Measurements from ENCODE around the gene SDHA. TPM values are rescaled to one million over a fixed set of nuclear protein-coding genes. Genes with fewer than 3 reads are reported as not detected.
A peak's percentile ranks its signal among the peaks of the same experiment; 100 is the strongest.

The SDHA gene
- total and polyA plus RNA-seq, 2 of the 13 experiments (the other 11 are each of a cell fraction or from before 2014, with no cell fraction given) = 185 to 240 TPM

- H3K9me3 ChIP-seq (ENCODE audit: low read length) = no peaks in the 10 kb centered on the region
- in situ Hi-C loops (cut with HindIII; ENCODE audit: extremely low pct_ligation_motif_present, low pct_unique_long_range_greater_than_20kb) = no loop called here
- no peaks in the 10 kb centered on the region for H3K36me3 ChIP-seq (replicated peaks in 1 of 2; ENCODE audit: control insufficient read depth in 1 of 2, insufficient read depth in 2 of 2, low read length in 2 of 2)
- no peaks in the 10 kb centered on the region for H4K20me1 ChIP-seq (ENCODE audit: insufficient read depth, low read length)
- no peak overlapping the region for H3K27ac ChIP-seq (ENCODE audit: extremely low read length, insufficient read depth, low read length)
- ChIA-PET CTCF (ENCODE audit: low intra/inter-chr PET ratio, low total read pairs) (no interaction called here), POLR2A (no interaction called here)
- H3K4me2 ChIP-seq (ENCODE audit: low read depth, low read length) = no peak overlapping the region
- no peak for FAIRE-seq
- no peaks in the 10 kb centered on the region for H3K4me1 ChIP-seq (ENCODE audit: insufficient read depth, low read length)
- BruUV-seq (replicated peaks) = no TSS peak
- H3K4me3 ChIP-seq (replicated peaks in 1 of 3; ENCODE audit: insufficient read depth in 1 of 3, low read depth in 2 of 3, low read length in 3 of 3) = no peak overlapping the region
- peaks cover 3 to 46% of the 10 kb centered on the region in 2 experiments; a peak in 4 of 5 replicates for H3K27me3 ChIP-seq (ENCODE audit: control insufficient read depth in 1 of 2, insufficient read depth in 2 of 2, low read length in 2 of 2)
- H2AFZ ChIP-seq (ENCODE audit: low read length) = no peak overlapping the region
- ATAC-seq = no peak; the same call in 2 of the 3 replicates
- H3K9ac ChIP-seq (ENCODE audit: insufficient read depth, low read depth, low read length) = no peak overlapping the region
- TF ChIP-seq SUZ12 (IDR thresholded peaks at IDR 0.05; ENCODE audit: low read depth, low read length) (no peak), CREB1 (IDR thresholded peaks at IDR 0.05) (peak; percentile 43), CREB1 (CRISPR knock-in tag; IDR thresholded peaks at IDR 0.05) (no peak)
- intact Hi-C loops (cut with micrococcal nuclease; ENCODE audit: unreplicated experiment) = no loop called here
- no peak for DNase-seq (ENCODE audit: low spot score)
- WGBS (ENCODE audit: low lambda C conversion rate) = 43% methylated on average over 12 of the region's 37 CpGs
- no peaks in the 10 kb centered on the region for H3K79me2 ChIP-seq (ENCODE audit: insufficient read depth, low read length)
Observed at GRCh38 chr5:170971-171800, 46.9 kb upstream of the SDHA start.

- no peak overlapping the region for H3K9ac ChIP-seq (ENCODE audit: insufficient read depth, low read depth, low read length)
- DNase-seq (ENCODE audit: low spot score) (no peak), ATAC-seq (no peak), FAIRE-seq (no peak)
- no peak overlapping the region for H3K27ac ChIP-seq (ENCODE audit: extremely low read length, insufficient read depth, low read length)
- in situ Hi-C loops (cut with HindIII; ENCODE audit: extremely low pct_ligation_motif_present, low pct_unique_long_range_greater_than_20kb) = no loop called here
- WGBS (ENCODE audit: low lambda C conversion rate) = 75% methylated on average over 15 of the region's 23 CpGs
- H3K4me3 ChIP-seq (replicated peaks in 1 of 3; ENCODE audit: insufficient read depth in 1 of 3, low read depth in 2 of 3, low read length in 3 of 3) = no peak overlapping the region
- no peaks in the 10 kb centered on the region for H3K9me3 ChIP-seq (ENCODE audit: low read length)
- H3K4me1 ChIP-seq (ENCODE audit: insufficient read depth, low read length) = no peaks in the 10 kb centered on the region
- ChIA-PET CTCF (ENCODE audit: low intra/inter-chr PET ratio, low total read pairs) (no interaction called here), POLR2A (no interaction called here)
- H2AFZ ChIP-seq (ENCODE audit: low read length) = no peak overlapping the region
- intact Hi-C loops (cut with micrococcal nuclease; ENCODE audit: unreplicated experiment) = no loop called here
- no peak overlapping the region for H3K4me2 ChIP-seq (ENCODE audit: low read depth, low read length)
- TF ChIP-seq YY1 (IDR thresholded peaks at IDR 0.05; ENCODE audit: insufficient read depth, insufficient replicate concordance, low read depth, low read length) = no peak
- no peak for TF ChIP-seq ZNF205 (CRISPR knock-in tag; IDR thresholded peaks at IDR 0.05)
- no peak for TF ChIP-seq BCLAF1 (IDR thresholded peaks at IDR 0.05)
- no peak for TF ChIP-seq ZNF292 (CRISPR knock-in tag; IDR thresholded peaks at IDR 0.05; ENCODE audit: borderline replicate concordance, low read depth)
- no peak for TF ChIP-seq RXRA (CRISPR knock-in tag; IDR thresholded peaks at IDR 0.05)
- no peak for TF ChIP-seq NFYC (CRISPR knock-in tag; IDR thresholded peaks at IDR 0.05)
- TF ChIP-seq SMARCE1 (IDR thresholded peaks at IDR 0.05; ENCODE audit: borderline replicate concordance) = no peak
- TF ChIP-seq ZNF564 (CRISPR knock-in tag; IDR thresholded peaks at IDR 0.05) = no peak
- H3K27me3 ChIP-seq (ENCODE audit: control insufficient read depth in 1 of 2, insufficient read depth in 2 of 2, low read length in 2 of 2) = peaks cover 3 to 53% of the 10 kb centered on the region in 2 experiments
- BruUV-seq (replicated peaks) = no TSS peak
- H4K20me1 ChIP-seq (ENCODE audit: insufficient read depth, low read length) = no peaks in the 10 kb centered on the region
- H3K79me2 ChIP-seq (ENCODE audit: insufficient read depth, low read length) = no peaks in the 10 kb centered on the region
- no peaks in the 10 kb centered on the region for H3K36me3 ChIP-seq (replicated peaks in 1 of 2; ENCODE audit: control insufficient read depth in 1 of 2, insufficient read depth in 2 of 2, low read length in 2 of 2)
Observed at GRCh38 chr5:171801-172331, 46.3 kb upstream of the SDHA start.
